Measurements from ENCODE around the gene MACROD2. TPM values are rescaled to one million over a fixed set of nuclear protein-coding genes. Genes with fewer than 3 reads are reported as not detected.
A peak's percentile ranks its signal among the peaks of the same experiment; 100 is the strongest.

MACROD2 gene
- total RNA-seq, 2 donors from 2014 or later, result 8.3 to 21.8 TPM

- 92 to 97% methylated on average over 4 of the region's 4 CpGs for WGBS, 2 donors
- DNase-seq, result no peak
- Histone ChIP-seq H3K36me3 (replicated peaks in 1 of 2; ENCODE audit: insufficient read depth in 1 of 2, low read depth in 2 of 2) (no peaks in the 10 kb centered on the region), H3K4me3 (no peak overlapping the region), H3K27me3 (no peaks in the 10 kb centered on the region), H3K27ac (no peak overlapping the region), H3K9me3 (no peaks in the 10 kb centered on the region), H3K4me1 (peaks cover 8% of the 10 kb centered on the region)
- no peak for ATAC-seq
- TF ChIP-seq CTCF (IDR thresholded peaks at IDR 0.05) (no peak), POLR2A (IDR thresholded peaks at IDR 0.05) (no peak)
- intact Hi-C loops (cut with DNase I), result no loop called here
Measured at GRCh38 chr20:14049111-14049510, 53.8 kb downstream of the MACROD2 start.

- TF ChIP-seq CTCF (IDR thresholded peaks at IDR 0.05) (no peak), POLR2A (IDR thresholded peaks at IDR 0.05) (no peak)
- Histone ChIP-seq H3K4me1 (peaks cover 8% of the 10 kb centered on the region), H3K36me3 (replicated peaks in 1 of 2; ENCODE audit: insufficient read depth in 1 of 2, low read depth in 2 of 2) (no peaks in the 10 kb centered on the region), H3K4me3 (no peak overlapping the region), H3K27me3 (no peaks in the 10 kb centered on the region), H3K27ac (no peak overlapping the region), H3K9me3 (no peaks in the 10 kb centered on the region)
- DNase-seq (no peak), ATAC-seq (no peak)
- 95% methylated on average over 1 of the region's 1 CpG for WGBS, 2 donors
- intact Hi-C loops (cut with DNase I), result loop anchor here (5.0 kb wide), 1 partner anchor 224 kb away; no protein-coding TSS in a partner anchor
Measured at GRCh38 chr20:14051454-14051853, 56.1 kb downstream of the MACROD2 start.

- no peak overlapping the region for H3K4me3 ChIP-seq
- TF ChIP-seq CTCF (IDR thresholded peaks at IDR 0.05), result peak; percentile 29 to 72 (median 62)
- TF ChIP-seq POLR2A (IDR thresholded peaks at IDR 0.05), result no peak
- peak in 2 of 4 donors; percentile 30 to 57 for DNase-seq
- intact Hi-C loops (cut with DNase I), result no loop called here
- no peaks in the 10 kb centered on the region for H3K9me3 ChIP-seq
- WGBS, 2 donors, result 1% methylated on average over 4 of the region's 4 CpGs
- peaks cover 8% of the 10 kb centered on the region for H3K4me1 ChIP-seq
- H3K27me3 ChIP-seq, result no peaks in the 10 kb centered on the region
- peak; percentile 67 for ATAC-seq
- H3K36me3 ChIP-seq (replicated peaks in 1 of 2; ENCODE audit: insufficient read depth in 1 of 2, low read depth in 2 of 2), result no peaks in the 10 kb centered on the region
- H3K27ac ChIP-seq, result no peak overlapping the region
Measured at GRCh38 chr20:14055127-14055742, 59.9 kb downstream of the MACROD2 start.

- H3K27me3 ChIP-seq, result no peaks in the 10 kb centered on the region
- no peak for TF ChIP-seq POLR2A (IDR thresholded peaks at IDR 0.05)
- TF ChIP-seq CTCF (IDR thresholded peaks at IDR 0.05), result no peak
- H3K4me3 ChIP-seq, result no peak overlapping the region
- ATAC-seq, result no peak
- no peaks in the 10 kb centered on the region for H3K36me3 ChIP-seq (replicated peaks in 1 of 2; ENCODE audit: insufficient read depth in 1 of 2, low read depth in 2 of 2)
- DNase-seq, result no peak
- peaks cover 12% of the 10 kb centered on the region for H3K4me1 ChIP-seq
- no peaks in the 10 kb centered on the region for H3K9me3 ChIP-seq
- intact Hi-C loops (cut with DNase I), result no loop called here
- no peak overlapping the region for H3K27ac ChIP-seq
- WGBS, 2 donors, result 47 to 48% methylated on average over 2 of the region's 2 CpGs
Measured at GRCh38 chr20:14062171-14062570, 66.9 kb downstream of the MACROD2 start.

GRCh38 chr20:14062786-14063185, 67.5 kb downstream of the MACROD2 start:
- Histone ChIP-seq H3K27ac (no peak overlapping the region), H3K4me3 (no peak overlapping the region), H3K36me3 (replicated peaks in 1 of 2; ENCODE audit: insufficient read depth in 1 of 2, low read depth in 2 of 2) (no peaks in the 10 kb centered on the region), H3K9me3 (no peaks in the 10 kb centered on the region), H3K27me3 (no peaks in the 10 kb centered on the region), H3K4me1 (peaks cover 12% of the 10 kb centered on the region)
- ATAC-seq, result no peak
- 49 to 62% methylated on average over 1 of the region's 1 CpG for WGBS, 2 donors
- intact Hi-C loops (cut with DNase I), result no loop called here
- DNase-seq, result no peak
- no peak for TF ChIP-seq CTCF (IDR thresholded peaks at IDR 0.05)
- no peak for TF ChIP-seq POLR2A (IDR thresholded peaks at IDR 0.05)

All from body of pancreas (tissue), 4 donors.